Activated CD8-positive, alpha-beta memory T cell treated with anti-CD3 and anti-CD28 coated beads, Interleukin-2, amount 50 U/mL, for 1 hour (primary cell): ENCODE results near the gene BTD.

Experiments used
- DNase-seq: peaks from one replicate; pipeline ENCODE4 v3.0.0-alpha.2; 2020; ENCODE audit errors: extremely low read depth

BTD gene

GRCh38 chr3:15665510-15666150 is 64.1 kb downstream of the BTD start:
- DNase-seq: no peak

GRCh38 chr3:15666277-15666676 is 64.7 kb downstream of the BTD start:
- no peak for DNase-seq

- DNase-seq: no peak
Measured at GRCh38 chr3:15667484-15667883, 65.9 kb downstream of the BTD start.

- DNase-seq: no peak
Measured at GRCh38 chr3:15673536-15673935, 72.0 kb downstream of the BTD start.

- no peak for DNase-seq
Measured at GRCh38 chr3:15676259-15676658, 74.7 kb downstream of the BTD start.

DNA sequence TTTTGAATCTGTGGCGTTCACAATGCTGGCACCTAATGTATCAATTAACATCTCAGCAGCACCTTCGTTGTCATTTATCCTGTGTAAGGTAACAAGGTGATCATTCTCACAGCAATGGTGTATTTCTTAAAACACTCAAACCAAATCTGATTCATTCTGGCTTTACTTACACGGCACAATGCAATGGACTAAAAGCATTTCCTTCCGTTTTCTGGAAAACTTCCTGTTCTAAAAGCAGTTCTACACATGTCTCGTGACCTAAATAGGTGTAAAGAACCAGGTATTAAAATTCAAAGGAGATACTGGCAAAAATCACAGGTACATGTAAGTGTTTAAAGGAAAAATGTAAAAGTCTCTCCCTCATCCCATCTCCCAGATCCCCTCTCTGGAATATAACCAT is 77.8 kb downstream of the BTD start:
- DNase-seq: no peak

- no peak for DNase-seq
Measured at GRCh38 chr3:15681668-15682067, 80.1 kb downstream of the BTD start.

- DNase-seq: no peak
Measured at GRCh38 chr3:15682561-15683185, 81.1 kb downstream of the BTD start.

- no peak for DNase-seq
Measured at GRCh38 chr3:15683253-15683652, 81.7 kb downstream of the BTD start.

GRCh38 chr3:15685927-15686326 is 84.4 kb downstream of the BTD start:
- DNase-seq: no peak

- DNase-seq: no peak
Measured at GRCh38 chr3:15690230-15690629, 88.7 kb downstream of the BTD start.

DNA sequence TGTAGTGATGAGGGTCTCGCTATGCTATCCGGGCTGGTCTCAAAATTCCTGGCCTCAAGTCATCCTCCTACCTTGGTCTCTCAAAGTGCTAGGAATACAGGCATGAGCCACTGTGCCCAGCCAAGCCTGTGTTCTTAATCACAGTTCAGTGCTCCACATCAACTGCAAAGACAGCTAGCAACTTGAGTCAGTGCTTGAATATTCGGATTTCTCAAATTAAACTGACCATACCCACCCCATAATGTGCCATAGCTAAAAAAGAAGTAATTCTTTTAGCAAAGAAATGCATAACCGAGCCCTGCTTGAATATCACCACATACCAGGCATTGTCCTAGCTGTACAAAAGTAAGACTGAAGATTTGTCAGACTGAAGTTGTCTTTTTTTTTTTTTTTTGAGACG is 89.2 kb downstream of the BTD start:
- DNase-seq: no peak

- no peak for DNase-seq
Measured at GRCh38 chr3:15693355-15693754, 91.8 kb downstream of the BTD start.

DNA sequence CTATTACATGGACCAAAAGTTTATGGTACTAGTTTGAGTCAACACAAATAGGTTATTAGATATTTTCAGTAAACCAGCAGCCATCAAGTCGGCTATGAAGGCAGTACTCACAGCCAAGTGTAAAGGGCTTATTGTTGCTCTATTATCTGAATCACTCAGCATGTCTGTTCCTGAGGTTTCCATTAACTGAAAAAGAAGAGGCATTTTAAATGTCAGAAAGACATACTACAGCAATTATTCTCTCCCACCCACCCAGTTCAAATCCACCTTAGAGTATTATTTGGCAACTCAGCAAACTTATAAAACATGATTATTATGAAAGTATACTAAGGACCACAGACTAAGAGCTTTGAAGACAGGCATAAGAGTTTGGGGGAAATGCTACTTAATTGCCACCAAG is 93.1 kb downstream of the BTD start:
- no peak for DNase-seq
